Activated CD8-positive, alpha-beta memory T cell treated with anti-CD3 and anti-CD28 coated beads for 48 hours (primary cell): ENCODE measurements around the gene ACOX3.
A peak's percentile ranks its signal among the peaks of the same experiment; 100 is the strongest.
"Not testable (repeated sequence)": the region's sequence is repeated elsewhere in the genome, so short reads cannot be mapped to it uniquely, and the experiment has no call there.

Source experiments
- DNase-seq, 3 experiments: peaks; one replicate each; pipeline ENCODE4 v3.0.0-alpha.2; 2020; ENCODE audit warnings: low read depth in 2 of 3, low spot score in 2 of 3

ACOX3 gene

GRCh38 chr4:8435656-8436121 lies 4.8 kb downstream of the ACOX3 start:
- DNase-seq: no peak

DNA sequence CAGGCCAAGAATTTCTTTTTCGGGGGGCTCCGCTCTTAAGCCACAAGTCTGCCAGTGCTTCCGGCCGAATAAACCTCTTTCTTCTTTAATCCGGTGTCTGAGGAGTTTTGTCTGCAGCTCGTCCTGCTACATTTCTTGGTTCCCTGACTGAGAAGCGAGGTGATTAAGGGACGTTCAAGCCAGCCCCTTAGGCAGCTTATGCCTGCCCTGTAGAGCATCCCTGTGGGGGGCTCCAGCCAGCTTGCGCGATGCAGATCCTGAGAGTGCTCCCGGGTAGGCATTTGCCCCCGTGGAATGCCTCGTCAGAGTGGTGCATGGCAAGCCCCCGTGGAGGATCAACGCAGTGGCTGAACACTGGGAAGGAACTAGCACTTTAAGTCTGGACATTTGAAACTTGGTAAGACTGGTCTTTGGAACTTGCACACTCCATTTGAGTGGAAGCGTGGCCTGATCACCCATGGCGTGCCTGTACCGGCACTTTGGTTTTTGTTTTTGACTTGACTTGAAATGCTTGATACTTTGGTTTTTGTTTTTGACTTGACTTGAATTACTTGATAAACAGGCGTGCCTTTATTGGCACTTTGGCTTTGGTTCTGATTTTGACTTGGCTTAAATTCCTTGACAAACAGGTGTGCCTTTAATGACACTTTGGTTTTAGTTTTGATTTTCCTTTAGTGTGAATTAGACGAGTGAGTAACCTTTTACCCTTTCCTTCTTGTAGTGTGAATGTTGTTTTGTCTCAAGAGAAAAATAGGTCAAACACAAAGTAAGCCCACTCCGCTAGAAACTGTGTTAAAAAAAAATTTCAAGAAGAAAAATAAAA lies 6.1 kb downstream of the ACOX3 start:
- DNase-seq: no peak

DNA sequence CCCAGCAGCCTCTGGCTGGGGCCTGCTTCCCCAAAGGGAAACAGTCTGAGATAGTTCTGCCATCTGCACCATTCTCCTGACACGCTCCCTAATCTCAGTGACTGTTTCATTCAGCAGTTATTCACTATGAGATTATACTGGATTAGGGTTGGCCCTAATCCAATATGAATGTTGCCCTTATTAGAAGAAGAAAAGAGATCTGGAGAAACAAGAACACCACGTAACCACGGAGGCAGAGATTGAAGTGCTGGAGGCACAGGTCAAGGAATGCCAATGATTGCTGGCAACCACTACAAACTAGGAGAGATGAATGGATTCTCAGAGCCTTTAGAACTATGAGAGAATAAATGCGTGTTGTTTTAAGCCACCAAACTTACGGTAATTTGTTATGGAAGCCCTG lies 7.4 kb downstream of the ACOX3 start:
- DNase-seq: no peak

DNA sequence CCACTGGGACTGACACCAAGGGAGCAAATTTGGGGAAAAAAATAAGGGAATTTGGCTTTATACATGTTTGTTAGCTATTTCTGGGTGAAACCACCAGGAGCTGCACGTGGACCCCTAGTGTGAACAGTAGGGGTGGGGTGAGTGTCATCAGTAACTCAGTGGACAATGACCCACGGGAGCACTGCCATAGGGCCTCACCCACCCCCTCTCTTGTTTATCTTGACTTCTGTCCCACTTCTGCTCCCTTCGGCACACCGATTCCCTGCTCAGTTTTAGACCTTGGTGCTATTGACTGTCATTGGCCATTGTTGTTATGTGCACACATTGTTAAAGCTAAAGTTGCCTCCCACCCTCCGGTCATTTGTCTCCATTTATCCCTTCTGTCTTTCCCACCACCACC lies 9.0 kb downstream of the ACOX3 start:
- DNase-seq: no peak

GRCh38 chr4:8428288-8429097 lies 12.0 kb downstream of the ACOX3 start:
- peak; percentile 84 to 99 (median 96) for DNase-seq

DNA sequence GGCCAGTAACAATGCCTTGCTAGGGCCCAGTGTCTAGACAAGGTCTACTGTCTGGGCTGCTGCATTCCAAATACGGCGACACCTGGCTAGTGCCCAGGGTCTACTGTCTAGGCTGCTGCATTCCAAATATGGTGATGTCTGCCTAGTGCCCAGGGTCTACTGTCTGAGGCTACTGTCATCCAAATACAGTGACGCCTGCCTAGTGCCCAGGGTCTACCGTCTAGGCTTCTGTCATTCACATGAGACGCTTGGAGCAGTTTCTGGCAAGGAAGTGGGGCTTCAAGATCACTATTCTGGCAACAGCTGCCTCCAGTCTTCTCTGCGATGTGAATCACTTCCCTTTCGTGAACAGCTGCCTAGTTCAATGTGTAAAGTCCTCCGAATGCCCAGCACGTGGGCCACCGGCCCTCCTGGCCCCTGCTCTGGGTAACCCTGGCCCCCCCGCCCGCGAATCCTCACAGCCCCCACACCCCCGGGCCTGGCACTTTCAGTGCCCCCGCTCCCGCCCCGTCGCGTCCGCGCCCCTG lies 12.7 kb downstream of the ACOX3 start:
- no peak for DNase-seq

GRCh38 chr4:8427262-8427661 lies 13.3 kb downstream of the ACOX3 start:
- DNase-seq: no peak

DNA sequence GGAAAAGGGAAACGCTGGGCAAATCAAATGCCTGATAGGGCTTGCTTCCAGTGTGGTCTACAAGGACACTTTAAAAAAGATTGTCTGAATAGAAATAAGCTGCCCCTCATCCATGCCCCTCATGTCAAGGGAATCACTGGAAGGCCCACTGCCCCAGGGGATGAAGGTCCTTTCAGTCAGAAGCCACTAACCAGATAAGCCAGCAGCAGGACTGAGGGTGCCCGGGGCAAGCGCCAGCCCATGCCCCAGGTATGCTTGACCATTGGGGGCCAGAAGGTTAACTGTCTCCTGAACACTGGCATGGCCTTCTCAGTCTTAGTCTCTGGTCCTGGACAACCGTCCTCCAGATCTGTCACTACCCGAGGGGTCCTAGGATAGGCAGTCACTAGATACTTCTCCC lies 17.7 kb downstream of the ACOX3 start:
- no peak for DNase-seq

DNA sequence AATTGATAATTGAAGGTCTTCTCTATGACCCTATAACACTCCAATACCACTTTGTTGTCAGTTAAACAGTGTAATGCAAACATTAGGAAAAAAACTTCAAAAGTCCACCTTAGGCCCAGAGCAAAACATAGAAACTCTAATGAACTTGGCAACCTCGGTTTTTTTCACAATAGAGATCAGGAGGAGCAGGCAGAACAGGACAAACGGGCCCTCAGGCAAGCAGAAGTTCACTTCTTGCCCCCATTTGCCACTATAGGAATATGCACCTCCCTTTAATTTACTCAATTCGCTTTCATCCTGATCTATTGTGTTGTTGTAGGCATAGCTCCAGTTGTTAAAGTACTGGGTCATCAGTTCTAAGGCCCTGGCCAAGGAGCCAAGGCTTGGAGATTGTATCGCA lies 18.2 kb downstream of the ACOX3 start:
- DNase-seq: no peak

DNA sequence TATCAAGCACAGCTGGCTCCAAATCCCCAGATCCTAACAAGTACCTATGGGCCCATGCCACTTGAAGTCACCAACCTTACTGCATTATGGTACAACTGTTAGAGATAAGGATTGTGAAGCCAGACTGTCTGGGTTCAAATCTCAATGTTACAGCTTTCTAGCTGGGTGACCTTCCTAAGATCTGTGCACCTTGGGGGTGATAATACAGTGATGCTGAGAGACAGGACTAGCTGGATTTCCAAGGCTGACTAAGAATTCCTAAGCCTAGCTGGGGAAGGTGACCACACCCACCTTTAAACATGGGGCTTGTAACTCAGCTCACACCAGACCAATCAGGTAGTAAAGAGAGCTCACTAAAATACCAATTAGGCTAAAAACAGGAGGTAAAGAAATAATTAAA lies 20.4 kb downstream of the ACOX3 start:
- not testable (repeated sequence) for DNase-seq

- DNase-seq: peak in 2 of 3 experiments; percentile 22 to 25
These were observed 21.1 kb downstream of the ACOX3 start for GRCh38 chr4:8419222-8420041.

DNA sequence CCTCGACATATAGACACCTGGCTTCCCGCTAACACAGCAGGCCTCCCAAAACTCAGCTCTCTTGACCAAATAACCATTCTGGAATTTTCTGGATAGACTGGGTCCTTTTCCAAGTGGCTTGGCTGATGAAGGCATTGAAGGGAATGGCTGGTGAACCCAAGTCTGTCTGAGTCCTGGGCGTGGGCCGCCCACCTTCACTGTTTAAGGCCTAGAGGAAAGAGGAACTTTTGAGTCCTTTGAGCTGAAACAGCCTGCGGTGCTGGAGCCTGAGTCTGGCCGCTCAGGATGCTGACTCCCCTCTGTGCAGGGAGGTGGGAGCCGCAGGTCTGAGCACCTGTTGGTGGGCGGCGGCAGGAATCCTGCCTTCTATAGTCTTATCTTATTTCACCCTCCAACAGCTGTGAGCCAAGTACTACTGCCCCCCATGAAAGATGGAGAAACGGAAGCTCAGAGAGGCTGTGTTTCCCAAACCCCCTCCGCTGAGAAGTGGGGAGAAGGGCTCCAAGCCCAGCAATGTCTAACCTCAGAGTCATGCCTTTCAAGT lies 23.4 kb downstream of the ACOX3 start:
- no peak for DNase-seq

DNA sequence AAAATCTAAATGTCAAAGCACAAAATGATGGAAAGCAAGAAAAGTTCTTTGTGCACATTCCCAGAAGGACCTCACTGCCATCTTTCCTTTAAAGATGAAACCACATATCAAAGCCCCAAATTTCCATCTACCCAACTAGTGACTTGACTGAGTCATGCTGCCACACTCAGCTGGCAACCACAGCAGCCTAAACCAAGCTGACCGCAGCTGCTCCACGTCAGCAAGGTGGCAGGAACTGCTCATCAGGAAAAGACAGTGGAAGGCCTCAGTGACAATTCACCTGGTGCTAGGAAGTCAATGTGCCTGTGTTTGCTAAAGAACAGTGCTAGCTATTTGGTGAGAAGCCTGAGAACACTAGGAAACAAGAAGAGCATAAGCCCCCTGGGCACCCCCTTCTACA lies 26.1 kb downstream of the ACOX3 start:
- no peak for DNase-seq

DNA sequence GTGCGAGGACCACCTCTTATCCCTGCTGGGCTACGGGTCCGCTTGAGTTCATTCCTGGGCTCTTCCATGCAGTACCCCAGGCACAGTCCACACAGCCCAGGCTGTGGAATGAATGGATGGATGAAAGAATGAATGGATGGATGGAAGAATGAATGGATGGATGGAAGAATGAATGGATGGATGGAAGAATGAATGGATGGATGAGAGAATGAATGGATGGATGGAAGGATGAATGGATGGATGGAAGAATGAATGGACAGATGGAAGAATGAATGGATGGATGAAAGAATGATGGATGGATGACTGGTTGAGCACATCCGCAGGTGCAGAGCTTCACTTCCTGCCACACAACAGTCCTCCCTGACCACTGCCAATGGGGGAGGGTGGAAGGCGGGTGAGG lies 28.2 kb downstream of the ACOX3 start:
- no peak for DNase-seq

GRCh38 chr4:8411351-8412180 lies 29.0 kb downstream of the ACOX3 start:
- DNase-seq: no peak

GRCh38 chr4:8410641-8411271 lies 29.8 kb downstream of the ACOX3 start:
- DNase-seq: no peak

DNA sequence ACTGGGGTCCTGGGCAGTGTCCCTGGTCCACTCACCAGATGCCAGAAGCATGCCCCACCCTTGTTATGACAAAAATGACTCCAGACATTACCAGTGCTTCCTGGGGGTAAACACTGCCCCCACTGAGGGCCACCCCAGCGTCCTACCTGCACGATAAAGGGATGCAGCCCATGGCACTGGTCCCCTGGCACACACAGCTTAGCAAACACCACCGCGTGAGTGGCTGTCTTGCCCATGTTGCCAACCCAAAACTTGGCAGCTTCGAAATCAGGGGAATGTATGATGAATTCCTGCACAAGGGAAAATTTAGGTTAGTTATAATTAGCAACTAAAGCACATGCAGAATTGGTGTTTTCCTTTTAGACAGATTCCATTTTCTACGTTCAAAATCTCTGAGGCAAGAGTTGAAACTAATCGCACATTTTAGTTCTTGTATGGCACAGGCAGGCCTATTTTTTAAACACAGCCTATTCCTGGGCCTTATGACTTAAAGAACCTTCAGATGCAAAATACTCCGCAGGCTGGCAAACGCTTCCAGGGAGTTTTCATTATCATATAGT lies 30.4 kb downstream of the ACOX3 start:
- no peak for DNase-seq

DNA sequence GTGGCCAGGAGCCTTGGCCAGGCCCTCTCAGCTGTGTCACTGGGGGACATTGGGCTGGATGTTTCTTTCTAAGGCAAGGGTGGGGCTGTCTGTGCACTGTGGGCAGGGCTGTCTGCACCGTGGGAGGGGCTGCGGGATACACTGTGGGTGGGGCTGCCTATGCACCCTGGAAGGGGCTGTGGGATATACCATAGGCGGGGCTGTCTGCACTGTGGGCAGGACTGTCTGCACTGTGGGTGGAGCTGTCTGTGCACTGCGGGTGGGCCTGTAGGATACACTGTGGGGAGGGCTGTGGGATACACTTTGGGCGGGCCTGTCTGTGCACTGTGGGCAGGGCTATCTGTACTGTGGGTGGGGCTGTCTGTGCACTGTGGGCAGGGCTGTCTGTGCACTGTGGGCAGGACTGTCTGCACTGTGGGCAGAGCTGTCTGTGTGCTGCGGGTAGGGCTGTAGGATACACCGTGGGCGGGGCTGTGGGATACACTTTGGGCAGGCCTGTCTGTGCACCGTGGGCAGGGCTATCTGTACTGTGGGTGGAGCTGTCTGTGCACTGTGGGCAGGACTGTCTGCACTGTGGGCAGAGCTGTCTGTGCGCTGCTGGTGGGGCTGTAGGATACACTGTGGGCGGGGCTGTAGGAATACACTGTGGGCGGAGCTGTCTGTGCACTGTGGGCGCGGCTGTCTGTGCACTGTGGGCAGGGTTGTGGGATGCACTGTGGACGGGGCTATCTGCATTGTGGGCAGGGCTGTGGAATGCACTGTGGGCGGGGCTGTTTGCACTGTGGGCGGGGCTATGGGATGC lies 31.1 kb downstream of the ACOX3 start:
- peak in 1 of 3 experiments; percentile 30 for DNase-seq
